ENCODE data around the gene ZNF543. TPM values are rescaled to one million over a fixed set of nuclear protein-coding genes. Genes with fewer than 3 reads are reported as not detected.

The ZNF543 gene
- polyA plus RNA-seq, 1 donor from 2014 or later = 9.3 TPM

DNA sequence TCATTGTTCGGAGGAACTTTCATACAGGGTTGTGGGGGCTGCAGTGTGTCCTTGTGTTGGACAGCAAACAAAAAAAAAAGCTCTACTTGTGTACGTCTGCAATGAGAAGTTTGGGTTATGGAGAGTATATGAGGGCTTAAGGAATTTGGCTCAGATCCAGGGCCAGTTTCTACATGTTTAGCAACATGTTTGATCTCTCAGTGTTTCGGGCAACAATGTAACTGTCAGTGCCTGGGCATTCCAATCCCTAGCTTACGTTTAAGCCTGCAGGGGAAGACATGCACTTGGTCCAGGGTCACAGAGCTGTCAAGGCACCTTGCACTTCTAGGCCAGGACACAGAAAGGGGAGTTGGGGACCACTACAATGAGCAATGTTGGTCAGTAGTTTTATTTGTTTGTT, 13.9 kb downstream of the ZNF543 start:
- no peaks in the 10 kb centered on the region for H3K9me3 ChIP-seq (ENCODE audit: low read length)
- no peak overlapping the region for H3K9ac ChIP-seq (ENCODE audit: low read length)
- no peaks in the 10 kb centered on the region for H3F3A ChIP-seq (ENCODE audit: insufficient read depth, low read length, poor library complexity, severe bottlenecking)
- no peaks in the 10 kb centered on the region for H4K20me1 ChIP-seq (ENCODE audit: insufficient read depth)
- H3K79me2 ChIP-seq (replicated peaks; ENCODE audit: insufficient read depth, low read length) = peaks cover 8% of the 10 kb centered on the region
- peaks cover under 1% of the 10 kb centered on the region for H3K36me3 ChIP-seq (ENCODE audit: insufficient read depth, low read length)
- H3K27ac ChIP-seq (ENCODE audit: low read length) = no peak overlapping the region
- H3K4me2 ChIP-seq (ENCODE audit: low read length) = no peak overlapping the region
- no peak overlapping the region for H2AFZ ChIP-seq (ENCODE audit: low read depth, low read length)
- no peak overlapping the region for H3K4me3 ChIP-seq (ENCODE audit: low read length)
- H3K9me2 ChIP-seq (ENCODE audit: insufficient read depth, low read length) = no peaks in the 10 kb centered on the region
- TF ChIP-seq MXI1 (conservative IDR thresholded peaks at IDR 0.05; ENCODE audit: poor library complexity, severe bottlenecking) (no peak), EP300 (conservative IDR thresholded peaks at IDR 0.05; ENCODE audit: poor library complexity, severe bottlenecking) (no peak), EZH2 (IDR thresholded peaks at IDR 0.05; ENCODE audit: borderline replicate concordance, insufficient read depth, low read length, poor library complexity, severe bottlenecking) (no peak), SMC3 (conservative IDR thresholded peaks at IDR 0.05; ENCODE audit: poor library complexity) (no peak), POLR2AphosphoS5 (IDR thresholded peaks at IDR 0.05) (no peak), RAD21 (conservative IDR thresholded peaks at IDR 0.05) (no peak), TAF1 (IDR thresholded peaks at IDR 0.05; ENCODE audit: low read depth) (no peak)
- TF ChIP-seq, protein P1, sequence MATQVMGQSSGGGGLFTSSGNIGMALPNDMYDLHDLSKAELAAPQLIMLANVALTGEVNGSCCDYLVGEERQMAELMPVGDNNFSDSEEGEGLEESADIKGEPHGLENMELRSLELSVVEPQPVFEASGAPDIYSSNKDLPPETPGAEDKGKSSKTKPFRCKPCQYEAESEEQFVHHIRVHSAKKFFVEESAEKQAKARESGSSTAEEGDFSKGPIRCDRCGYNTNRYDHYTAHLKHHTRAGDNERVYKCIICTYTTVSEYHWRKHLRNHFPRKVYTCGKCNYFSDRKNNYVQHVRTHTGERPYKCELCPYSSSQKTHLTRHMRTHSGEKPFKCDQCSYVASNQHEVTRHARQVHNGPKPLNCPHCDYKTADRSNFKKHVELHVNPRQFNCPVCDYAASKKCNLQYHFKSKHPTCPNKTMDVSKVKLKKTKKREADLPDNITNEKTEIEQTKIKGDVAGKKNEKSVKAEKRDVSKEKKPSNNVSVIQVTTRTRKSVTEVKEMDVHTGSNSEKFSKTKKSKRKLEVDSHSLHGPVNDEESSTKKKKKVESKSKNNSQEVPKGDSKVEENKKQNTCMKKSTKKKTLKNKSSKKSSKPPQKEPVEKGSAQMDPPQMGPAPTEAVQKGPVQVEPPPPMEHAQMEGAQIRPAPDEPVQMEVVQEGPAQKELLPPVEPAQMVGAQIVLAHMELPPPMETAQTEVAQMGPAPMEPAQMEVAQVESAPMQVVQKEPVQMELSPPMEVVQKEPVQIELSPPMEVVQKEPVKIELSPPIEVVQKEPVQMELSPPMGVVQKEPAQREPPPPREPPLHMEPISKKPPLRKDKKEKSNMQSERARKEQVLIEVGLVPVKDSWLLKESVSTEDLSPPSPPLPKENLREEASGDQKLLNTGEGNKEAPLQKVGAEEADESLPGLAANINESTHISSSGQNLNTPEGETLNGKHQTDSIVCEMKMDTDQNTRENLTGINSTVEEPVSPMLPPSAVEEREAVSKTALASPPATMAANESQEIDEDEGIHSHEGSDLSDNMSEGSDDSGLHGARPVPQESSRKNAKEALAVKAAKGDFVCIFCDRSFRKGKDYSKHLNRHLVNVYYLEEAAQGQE (IDR thresholded peaks at IDR 0.05; ENCODE audit: borderline replicate concordance) = no peak
- TF ChIP-seq, protein P2, sequence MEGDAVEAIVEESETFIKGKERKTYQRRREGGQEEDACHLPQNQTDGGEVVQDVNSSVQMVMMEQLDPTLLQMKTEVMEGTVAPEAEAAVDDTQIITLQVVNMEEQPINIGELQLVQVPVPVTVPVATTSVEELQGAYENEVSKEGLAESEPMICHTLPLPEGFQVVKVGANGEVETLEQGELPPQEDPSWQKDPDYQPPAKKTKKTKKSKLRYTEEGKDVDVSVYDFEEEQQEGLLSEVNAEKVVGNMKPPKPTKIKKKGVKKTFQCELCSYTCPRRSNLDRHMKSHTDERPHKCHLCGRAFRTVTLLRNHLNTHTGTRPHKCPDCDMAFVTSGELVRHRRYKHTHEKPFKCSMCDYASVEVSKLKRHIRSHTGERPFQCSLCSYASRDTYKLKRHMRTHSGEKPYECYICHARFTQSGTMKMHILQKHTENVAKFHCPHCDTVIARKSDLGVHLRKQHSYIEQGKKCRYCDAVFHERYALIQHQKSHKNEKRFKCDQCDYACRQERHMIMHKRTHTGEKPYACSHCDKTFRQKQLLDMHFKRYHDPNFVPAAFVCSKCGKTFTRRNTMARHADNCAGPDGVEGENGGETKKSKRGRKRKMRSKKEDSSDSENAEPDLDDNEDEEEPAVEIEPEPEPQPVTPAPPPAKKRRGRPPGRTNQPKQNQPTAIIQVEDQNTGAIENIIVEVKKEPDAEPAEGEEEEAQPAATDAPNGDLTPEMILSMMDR (IDR thresholded peaks at IDR 0.05; ENCODE audit: poor library complexity, severe bottlenecking) = no peak
- no peaks in the 10 kb centered on the region for H3K27me3 ChIP-seq (ENCODE audit: insufficient read depth, low read depth, low read length)

DNA sequence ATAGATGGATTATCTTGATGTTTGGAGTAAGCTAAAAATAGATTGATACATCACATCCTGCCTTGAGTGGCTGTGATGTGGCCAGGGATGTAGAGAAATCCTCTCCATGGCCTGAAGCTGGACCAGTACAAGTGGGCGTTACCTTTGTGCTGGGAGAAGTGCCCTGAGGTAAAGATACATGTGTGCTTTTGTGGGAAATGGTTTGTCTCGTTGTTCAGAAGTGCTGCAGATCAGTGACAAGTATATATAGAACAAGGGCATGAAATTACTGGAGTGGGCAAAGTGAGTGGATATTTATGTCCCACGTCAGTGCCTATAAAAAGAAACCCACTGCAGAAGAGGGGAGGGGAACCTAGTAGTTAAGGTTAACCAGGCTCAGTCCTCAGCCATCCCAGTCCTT, 18.6 kb downstream of the ZNF543 start:
- no peaks in the 10 kb centered on the region for H4K20me1 ChIP-seq (ENCODE audit: insufficient read depth)
- no peak overlapping the region for H3K27ac ChIP-seq (ENCODE audit: low read length)
- H3K9ac ChIP-seq (ENCODE audit: low read length) = no peak overlapping the region
- H3K4me2 ChIP-seq (ENCODE audit: low read length) = no peak overlapping the region
- no peaks in the 10 kb centered on the region for H3K79me2 ChIP-seq (replicated peaks; ENCODE audit: insufficient read depth, low read length)
- H2AFZ ChIP-seq (ENCODE audit: low read depth, low read length) = no peak overlapping the region
- H3K36me3 ChIP-seq (ENCODE audit: insufficient read depth, low read length) = no peaks in the 10 kb centered on the region
- no peaks in the 10 kb centered on the region for H3F3A ChIP-seq (ENCODE audit: insufficient read depth, low read length, poor library complexity, severe bottlenecking)
- H3K9me2 ChIP-seq (ENCODE audit: insufficient read depth, low read length) = no peaks in the 10 kb centered on the region
- H3K27me3 ChIP-seq (ENCODE audit: insufficient read depth, low read depth, low read length) = no peaks in the 10 kb centered on the region
- TF ChIP-seq, protein P1 (IDR thresholded peaks at IDR 0.05; ENCODE audit: borderline replicate concordance) = no peak
- TF ChIP-seq EZH2 (IDR thresholded peaks at IDR 0.05; ENCODE audit: borderline replicate concordance, insufficient read depth, low read length, poor library complexity, severe bottlenecking) = no peak
- TF ChIP-seq TAF1 (IDR thresholded peaks at IDR 0.05; ENCODE audit: low read depth) = no peak
- no peak for TF ChIP-seq RAD21 (conservative IDR thresholded peaks at IDR 0.05)
- no peak for TF ChIP-seq POLR2AphosphoS5 (IDR thresholded peaks at IDR 0.05)
- no peak for TF ChIP-seq SMC3 (conservative IDR thresholded peaks at IDR 0.05; ENCODE audit: poor library complexity)
- TF ChIP-seq EP300 (conservative IDR thresholded peaks at IDR 0.05; ENCODE audit: poor library complexity, severe bottlenecking) = no peak
- TF ChIP-seq, protein P2 (IDR thresholded peaks at IDR 0.05; ENCODE audit: poor library complexity, severe bottlenecking) = no peak
- TF ChIP-seq MXI1 (conservative IDR thresholded peaks at IDR 0.05; ENCODE audit: poor library complexity, severe bottlenecking) = no peak
- H3K4me3 ChIP-seq (ENCODE audit: low read length) = no peak overlapping the region
- no peaks in the 10 kb centered on the region for H3K9me3 ChIP-seq (ENCODE audit: low read length)

Data from neural cell (in vitro differentiated cells).